AG09319 (cell line): ENCODE results near the gene SLCO1C1.
"Not testable (repeated sequence)": the region's sequence is repeated elsewhere in the genome, so short reads cannot be mapped to it uniquely, and the experiment has no call there.

Source experiments
- DNase-seq: peaks from one replicate; pipeline ENCODE4 v3.0.0-alpha.2; 2010; ENCODE audit warnings: low read depth; ENCODE audit errors: extremely low read depth
- TF ChIP-seq, protein P1 (sequence below): IDR thresholded peaks from 2 replicates; pipeline ENCODE4 v1.5.1; 2011; ENCODE audit warnings: low read depth, mild to moderate bottlenecking, inconsistent platforms, low read length, moderate library complexity

Gene SLCO1C1

DNA sequence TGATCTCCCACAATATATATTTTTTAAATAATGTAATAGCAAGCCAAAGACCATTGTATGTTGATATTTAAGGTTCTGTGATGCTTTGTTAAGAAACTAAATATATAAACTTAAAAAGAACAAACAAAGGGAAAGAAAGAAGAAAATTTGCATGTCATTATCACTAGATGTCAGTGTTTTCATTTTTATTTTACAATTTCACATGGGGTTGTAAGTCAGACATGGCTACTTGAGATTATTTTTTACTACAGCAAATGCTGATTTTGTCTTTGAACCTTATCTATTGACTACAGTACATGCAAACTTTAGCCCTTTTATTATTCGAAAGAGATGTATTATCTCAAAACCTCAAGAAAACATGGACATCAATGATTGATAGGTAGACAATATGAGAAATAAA is 36.1 kb downstream of the SLCO1C1 start:
- TF ChIP-seq, protein P1, sequence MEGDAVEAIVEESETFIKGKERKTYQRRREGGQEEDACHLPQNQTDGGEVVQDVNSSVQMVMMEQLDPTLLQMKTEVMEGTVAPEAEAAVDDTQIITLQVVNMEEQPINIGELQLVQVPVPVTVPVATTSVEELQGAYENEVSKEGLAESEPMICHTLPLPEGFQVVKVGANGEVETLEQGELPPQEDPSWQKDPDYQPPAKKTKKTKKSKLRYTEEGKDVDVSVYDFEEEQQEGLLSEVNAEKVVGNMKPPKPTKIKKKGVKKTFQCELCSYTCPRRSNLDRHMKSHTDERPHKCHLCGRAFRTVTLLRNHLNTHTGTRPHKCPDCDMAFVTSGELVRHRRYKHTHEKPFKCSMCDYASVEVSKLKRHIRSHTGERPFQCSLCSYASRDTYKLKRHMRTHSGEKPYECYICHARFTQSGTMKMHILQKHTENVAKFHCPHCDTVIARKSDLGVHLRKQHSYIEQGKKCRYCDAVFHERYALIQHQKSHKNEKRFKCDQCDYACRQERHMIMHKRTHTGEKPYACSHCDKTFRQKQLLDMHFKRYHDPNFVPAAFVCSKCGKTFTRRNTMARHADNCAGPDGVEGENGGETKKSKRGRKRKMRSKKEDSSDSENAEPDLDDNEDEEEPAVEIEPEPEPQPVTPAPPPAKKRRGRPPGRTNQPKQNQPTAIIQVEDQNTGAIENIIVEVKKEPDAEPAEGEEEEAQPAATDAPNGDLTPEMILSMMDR = no peak
- no peak for DNase-seq

DNA sequence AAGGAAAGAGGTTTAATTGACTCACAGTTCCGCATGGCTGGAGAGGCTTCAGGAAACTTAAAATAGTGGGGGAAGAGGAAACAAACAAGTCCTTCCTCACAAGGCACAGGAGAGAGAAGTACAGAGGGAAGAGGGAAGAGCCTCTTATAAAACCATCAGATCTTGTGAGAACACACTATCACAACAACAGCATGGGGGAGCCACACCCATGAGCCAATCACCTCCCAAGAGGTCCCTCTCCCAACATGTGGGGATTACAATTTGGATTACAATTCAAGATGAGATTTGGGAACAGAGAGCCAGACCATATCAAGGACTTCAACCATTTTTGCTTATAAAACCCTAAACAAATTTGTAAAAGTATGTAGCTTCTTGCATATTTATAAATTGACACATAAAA is 45.8 kb downstream of the SLCO1C1 start:
- TF ChIP-seq, protein P1 = no peak

DNA sequence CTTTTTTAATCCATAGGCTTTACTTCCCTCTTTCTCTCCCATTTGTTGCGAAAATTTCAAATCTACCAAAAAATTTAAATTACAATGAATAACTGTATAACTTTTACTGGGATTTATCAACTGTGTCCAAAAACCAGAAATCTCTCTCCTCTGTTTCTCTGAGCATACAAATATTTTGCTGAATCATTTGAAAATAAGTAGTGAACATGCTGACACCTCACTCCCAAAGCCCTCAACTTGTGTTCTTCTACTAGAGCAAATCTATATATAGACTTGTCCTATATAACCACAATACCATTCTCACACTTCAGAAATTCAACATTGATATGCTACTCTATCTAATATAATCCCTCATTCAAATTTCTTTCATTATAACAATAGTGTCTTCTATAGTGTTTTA is 53.1 kb downstream of the SLCO1C1 start:
- DNase-seq = no peak
- TF ChIP-seq, protein P1 = no peak

More for the DNA sequence above, 45.8 kb downstream of the SLCO1C1 start:
- DNase-seq = no peak

DNA sequence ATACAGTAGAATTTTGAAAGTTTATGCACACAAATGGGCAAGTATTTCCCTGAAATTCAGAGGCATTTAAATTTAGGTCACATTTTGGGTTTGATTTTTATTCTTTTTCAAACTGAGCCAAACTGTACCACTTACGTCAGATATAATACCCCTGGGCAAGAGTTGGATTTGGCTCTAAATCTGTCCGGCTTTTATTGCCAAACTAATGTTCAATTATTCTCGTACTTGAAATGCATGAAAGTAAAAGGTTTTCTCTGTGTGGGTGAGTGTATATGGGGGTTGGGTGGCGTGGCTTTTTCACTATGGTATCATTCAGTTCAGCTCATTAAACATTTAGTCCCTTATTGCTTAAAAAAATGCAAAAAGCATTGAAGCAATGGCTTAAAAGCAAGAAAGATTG is 55.9 kb downstream of the SLCO1C1 start:
- TF ChIP-seq, protein P1 = no peak
- no peak for DNase-seq

DNA sequence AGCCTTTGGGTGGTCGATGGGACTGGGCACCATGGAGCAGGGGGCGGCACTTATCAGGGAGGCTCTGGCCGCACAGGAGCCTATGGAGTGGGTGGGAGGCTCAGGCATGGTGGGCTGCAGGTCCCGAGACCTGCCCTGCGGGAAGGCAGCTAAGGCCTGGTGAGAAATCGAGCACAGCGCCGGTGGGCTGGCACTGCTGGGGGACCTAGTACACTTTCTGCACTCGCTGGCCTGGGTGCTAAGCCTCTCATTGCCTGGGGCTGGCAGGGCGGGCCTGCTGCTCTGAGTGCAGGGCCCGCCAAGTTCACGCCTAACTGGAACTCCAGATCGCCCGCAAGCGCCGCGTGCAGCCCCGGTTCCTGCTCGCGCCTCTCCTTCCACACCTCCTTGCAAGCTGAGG is 82.3 kb downstream of the SLCO1C1 start:
- TF ChIP-seq, protein P1 = no peak
- no peak for DNase-seq

DNA sequence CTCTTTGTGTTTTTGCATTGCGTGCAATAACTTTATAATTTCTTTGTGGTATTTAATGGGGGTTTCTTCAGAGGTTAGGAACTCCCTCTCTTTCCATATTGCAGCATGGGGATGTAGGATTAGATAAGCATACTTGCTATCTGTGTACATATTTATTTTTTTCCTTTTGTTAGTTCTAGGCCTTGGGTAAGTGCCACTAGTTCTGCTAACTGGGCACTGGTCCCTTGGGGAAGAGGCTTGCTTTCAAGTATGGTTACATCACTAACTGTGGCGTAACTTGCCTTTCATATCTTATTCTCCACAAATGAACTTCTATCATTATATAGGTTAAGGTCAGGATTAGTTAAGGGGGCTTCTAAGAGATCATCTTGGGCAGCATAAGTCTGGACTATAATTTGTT is 83.8 kb downstream of the SLCO1C1 start:
- TF ChIP-seq, protein P1 = no peak
- DNase-seq = no peak

DNA sequence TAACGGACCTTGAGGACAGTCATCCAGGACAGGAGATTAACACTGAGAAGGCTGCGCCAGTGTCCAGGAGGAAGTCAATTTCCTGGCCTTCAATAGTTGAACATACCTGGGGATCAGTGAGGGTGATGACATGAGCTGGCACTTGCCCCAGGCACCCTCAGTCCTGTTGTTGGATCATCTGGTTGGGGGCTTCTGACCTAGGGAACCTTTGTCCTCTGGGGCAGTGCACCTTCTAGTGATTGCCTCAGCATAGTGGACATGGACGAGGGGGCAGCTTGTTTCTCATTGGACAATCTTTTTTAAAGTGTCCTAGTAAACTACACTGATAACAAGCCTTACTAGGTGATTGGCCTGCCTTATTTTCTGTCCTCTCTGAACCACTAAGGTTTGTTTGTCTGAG is 84.8 kb downstream of the SLCO1C1 start:
- DNase-seq = not testable (repeated sequence)

DNA sequence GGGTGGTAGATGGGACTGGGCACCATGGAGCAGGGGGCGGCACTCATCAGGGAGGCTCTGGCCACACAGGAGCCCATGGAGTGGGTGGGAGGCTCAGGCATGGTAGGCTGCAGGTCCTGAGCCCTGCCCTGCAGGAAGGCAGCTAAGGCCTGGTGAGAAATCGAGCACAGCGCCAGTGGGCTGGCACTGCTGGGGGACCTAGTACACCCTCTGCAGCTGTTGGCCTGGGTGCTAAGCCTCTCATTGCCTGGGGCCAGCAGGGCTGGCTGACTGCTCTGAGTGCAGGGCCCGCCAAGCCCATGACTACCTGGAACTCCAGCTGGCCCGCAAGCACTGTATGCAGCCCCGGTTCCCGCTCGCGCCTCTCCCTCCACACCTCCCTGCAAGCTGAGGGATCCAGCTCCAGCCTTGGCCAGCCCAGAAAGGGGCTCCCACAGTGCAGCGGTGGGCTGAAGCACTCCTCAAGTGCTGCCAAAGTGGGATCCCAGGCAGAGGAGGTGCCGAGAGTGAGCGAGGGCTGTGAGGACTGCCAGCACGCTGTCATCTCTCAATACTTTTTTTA is 88.7 kb downstream of the SLCO1C1 start:
- not testable (repeated sequence) for DNase-seq
